ENCODE data around the gene CCDC160. TPM values are rescaled to one million over a fixed set of nuclear protein-coding genes. Genes with fewer than 3 reads are reported as not detected.
"Not testable (repeated sequence)": the region's sequence is repeated elsewhere in the genome, so short reads cannot be mapped to it uniquely, and the experiment has no call there.

The CCDC160 gene
- not detected in 2 replicates for total RNA-seq (2014; rRNA removed; shearing (Covaris generic))
- polyA plus RNA-seq (2014; cell fraction: nucleus; rRNA removed): not detected in 2 replicates

DNA sequence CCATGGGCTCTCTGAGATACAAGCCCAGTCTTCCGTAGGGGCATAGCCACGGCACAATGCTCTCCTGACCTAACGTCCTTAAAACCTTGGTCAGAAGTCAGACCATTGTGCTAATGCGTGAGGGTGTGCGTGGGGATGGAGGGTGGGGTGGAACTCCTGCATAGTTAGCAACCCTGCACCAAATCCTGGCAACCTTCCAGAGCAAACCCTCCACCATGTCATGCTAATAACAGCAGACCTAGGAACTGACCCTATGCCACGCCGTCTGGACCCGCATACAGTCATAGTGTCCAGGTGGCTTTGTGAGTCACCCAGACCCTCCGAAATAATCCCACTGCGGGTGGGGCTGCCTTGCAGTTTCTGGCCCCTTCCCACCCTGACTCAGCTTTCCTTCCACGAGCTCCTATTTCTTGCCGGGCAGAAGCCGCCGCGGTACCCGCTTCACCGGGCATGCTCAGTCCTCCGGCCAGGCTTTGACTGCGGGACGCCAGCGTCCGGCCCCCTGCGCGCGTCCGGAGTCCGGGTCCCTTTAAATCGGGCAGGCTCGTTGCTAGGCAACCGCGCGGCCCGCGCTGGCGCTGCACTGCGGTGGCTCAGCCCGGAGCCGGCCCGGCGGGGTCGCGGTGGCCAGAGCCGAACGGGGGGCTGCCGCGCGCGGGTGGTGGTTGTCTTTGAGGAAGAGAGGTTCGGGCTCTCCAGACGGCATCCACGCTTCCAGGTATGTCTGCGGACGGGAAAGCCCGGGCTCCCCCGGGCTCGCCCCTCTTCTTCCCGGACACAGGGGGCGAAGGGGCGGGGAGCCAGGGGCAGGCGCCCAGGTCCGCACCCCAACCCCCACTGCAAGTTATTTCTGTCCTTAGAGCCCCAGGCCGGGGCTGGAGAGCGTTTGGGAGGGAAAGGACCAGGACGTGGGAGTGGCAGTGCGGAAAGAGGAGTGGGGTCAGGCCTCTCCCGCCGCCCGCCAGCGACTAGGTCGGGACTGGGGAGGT, at the start of gene CCDC160:
Gene CCDC160 (plus strand): TSS at position 557 of the 989 bp plus-strand sequence. CDS start 7,619 bp downstream, outside the sequence.
- DNase-seq (ENCODE audit: extremely low read depth, low read depth): peak; percentile 16

DNA sequence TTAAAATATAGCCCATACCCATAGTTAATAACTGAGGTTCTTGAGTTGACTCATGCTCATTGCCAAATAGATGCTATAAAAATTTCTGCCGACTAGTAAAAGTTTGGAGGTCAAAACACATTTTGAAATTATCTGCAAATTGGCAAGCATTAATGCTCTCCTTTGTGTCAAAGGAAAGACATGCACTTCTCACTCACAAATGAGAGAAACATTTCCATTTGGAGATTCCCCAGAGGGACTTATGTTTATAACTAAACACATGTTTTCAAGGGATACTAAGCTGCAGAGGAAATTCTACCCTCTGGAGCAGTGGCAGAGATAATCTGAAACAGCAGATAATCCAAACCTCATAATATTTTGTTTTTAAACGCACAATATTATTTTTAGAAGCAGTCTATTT, 45.7 kb upstream of the CCDC160 start:
- no peak for DNase-seq (ENCODE audit: extremely low read depth, low read depth)

DNA sequence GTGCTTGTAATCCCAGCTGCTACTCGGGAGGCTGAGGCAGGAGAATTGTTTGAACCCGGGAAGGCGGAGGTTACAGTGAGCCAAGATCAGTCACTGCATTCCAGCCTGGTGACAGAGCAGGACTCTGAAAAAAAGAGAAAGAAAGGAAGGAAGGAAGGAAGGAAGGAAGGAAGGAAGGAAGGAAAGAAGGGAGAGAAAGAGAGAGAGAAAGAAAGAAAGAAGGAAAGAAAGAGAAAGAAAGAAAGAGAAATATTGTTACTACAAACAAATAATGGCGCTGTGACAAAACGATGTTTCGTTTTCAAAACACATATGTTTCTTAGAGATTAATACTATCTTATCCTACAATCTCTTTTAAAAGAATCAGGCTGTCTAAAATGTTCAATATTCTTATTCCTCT, 42.1 kb upstream of the CCDC160 start:
- no peak for DNase-seq (ENCODE audit: extremely low read depth, low read depth)

DNA sequence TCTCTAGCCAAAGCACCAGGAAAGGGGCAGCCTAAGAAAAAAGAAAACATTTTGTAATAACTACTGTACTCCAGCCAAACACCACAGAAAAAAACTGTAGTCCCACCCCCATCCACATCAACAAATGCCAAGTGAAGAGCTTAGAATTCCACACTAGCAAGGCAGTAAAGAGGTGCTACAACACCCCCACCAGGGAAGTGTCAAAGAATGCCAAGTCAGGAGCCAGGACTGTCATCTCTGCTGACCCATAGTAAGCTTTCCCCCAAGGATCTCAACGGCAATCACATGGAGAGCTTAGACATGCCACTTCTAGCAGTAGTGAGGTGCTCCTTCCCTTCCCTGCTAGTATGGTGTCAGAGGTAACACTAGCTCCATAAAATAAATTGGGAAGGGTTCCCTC, 34.4 kb upstream of the CCDC160 start:
- no peak for DNase-seq (ENCODE audit: extremely low read depth, low read depth)

DNA sequence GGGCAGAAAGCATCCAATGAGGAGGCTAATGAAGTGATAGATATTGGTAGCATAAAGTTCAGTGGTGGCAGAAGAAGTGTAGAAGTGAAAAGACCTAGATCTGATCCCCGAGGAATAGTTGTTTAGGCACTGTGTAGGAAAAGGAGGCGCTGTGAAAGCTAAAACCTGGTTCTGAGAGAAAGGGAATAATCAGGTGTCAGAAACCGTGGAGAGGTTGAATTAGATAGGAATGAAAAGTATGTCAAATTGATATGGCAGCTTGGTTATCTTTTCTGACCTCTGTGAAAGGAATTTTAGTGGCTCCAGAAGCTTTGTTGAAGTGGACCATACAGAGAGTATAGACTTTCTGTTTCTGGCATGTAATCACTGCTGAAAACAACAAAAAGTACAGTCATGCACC, 30.8 kb upstream of the CCDC160 start:
- DNase-seq (ENCODE audit: extremely low read depth, low read depth): no peak

DNA sequence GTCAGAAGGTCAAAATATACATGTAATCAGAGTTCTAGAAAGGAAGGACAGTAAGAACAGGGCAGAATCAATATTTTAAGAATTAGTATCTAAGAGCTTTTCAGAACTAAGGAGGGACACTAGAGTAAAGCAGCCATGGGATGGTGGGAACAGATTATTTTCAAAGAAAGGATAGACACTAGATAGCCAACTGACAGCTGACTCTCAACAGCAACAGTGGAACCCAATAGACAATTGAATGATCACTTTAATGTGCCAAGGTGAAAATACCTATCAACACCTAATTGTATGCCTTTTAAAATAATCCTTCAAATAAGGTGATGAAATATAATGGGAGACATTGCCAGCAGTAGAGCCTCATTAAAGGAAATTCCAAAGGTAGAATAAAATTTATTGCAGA, 26.5 kb upstream of the CCDC160 start:
- no peak for DNase-seq (ENCODE audit: extremely low read depth, low read depth)

DNA sequence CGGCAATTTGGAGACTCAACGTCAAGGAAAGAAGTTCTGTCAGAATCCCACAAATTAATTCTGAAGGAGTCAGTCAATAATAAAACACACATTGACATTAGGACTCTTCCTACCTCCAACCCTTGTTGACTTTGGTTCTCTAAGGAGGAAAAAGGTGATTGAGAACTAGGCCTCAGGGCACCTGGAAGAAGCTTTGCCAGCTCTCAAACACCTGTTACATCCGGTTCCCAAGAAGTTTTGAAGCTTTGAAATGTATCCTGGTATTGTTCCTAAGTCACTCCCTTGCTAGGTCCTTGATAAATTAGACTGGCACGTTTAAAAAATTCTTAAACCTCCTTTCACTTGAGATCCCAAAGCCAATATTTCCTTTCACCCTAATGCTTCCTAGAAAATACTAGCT, 1.7 kb upstream of the CCDC160 start:
- DNase-seq (ENCODE audit: extremely low read depth, low read depth): no peak

DNA sequence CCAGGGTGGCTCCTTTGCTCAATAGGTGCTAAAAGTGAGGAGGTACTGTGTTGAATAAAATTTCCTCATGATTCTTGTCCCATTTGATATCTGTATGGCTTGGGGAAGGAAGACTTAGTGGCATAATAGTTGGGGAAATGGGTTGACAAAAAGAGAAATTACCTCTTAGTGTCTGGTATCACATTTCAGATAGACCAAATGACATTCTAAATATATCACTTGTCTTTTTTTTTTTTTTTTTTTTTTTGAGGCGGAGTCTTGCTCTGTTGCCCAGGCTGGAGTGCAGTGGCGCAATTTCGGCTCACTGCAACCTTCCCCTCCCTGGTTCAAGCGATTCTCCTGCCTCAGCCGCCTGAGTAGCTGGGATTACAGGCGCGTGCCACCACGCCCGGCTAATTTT, 1.2 kb downstream of the CCDC160 start:
- DNase-seq (ENCODE audit: extremely low read depth, low read depth): not testable (repeated sequence)

DNA sequence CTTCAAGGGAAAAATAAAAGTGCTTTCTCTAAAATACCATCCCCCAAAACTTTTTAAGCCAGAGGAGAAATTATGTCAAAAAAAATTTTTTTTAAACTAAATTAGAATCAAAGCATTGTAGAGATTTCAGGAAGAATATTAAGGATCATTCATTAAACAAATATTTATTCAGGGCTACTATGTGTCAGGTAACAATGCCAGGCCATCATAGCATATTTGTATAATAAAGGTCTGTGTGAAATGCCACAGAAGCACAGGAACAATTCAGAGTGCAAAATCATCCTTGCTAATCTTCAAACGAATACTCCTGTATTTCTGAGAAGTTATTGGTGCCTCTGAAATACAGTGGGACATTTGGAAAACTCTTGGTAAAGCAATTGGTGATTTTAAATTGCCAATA, 2.0 kb downstream of the CCDC160 start:
- DNase-seq (ENCODE audit: extremely low read depth, low read depth): no peak

DNA sequence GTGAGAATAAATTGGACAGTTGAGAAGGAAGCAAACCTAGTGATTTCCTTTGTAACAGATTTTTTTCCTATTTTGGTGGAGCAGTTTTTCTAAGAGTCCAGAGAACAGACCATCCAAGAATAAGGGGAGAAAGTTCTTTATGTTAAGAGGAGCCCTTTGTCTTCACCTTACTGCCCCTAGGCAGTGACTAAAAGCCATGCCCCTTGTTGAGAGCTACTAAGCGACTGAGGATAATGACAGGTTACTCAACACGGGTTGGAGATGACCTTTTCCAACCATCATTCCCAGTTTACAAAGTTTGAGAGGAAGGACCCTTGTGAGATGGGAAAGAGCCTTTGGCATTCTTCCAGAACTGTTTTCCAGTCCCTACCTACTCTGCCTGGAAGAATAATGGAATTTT, 3.2 kb downstream of the CCDC160 start:
- no peak for DNase-seq (ENCODE audit: extremely low read depth, low read depth)

DNA sequence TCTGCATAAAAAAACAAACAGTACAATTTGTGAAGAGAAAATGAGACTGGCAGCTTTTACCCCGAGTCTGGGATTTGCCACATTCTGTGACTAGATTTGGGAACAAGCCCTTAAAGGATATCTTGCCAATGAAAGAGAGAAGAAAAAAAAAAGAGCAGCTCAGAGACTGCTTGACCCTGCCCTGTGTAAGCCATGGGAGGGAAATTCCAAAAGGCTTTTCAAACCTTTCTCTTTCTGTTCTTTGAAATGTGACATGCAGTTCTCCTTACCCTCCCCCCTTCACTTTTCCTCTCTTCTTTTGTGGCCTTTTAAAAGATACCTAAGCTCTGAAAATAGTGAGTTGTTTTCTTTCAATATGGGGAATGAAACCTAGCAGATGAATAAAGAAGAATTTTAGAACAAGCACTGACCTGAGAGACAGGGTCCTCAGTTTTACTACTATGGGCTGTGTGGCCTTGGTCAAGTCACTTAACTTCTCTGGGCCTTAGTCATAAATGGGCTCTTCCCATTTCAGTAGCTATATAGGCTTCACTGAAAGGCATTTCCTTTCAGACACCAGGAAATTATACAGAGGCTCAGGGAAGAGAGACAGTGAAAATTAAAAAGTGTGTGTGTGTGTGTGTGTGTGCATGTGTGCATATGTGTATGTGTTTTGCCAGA, 5.1 kb downstream of the CCDC160 start:
- DNase-seq (ENCODE audit: extremely low read depth, low read depth): no peak

DNA sequence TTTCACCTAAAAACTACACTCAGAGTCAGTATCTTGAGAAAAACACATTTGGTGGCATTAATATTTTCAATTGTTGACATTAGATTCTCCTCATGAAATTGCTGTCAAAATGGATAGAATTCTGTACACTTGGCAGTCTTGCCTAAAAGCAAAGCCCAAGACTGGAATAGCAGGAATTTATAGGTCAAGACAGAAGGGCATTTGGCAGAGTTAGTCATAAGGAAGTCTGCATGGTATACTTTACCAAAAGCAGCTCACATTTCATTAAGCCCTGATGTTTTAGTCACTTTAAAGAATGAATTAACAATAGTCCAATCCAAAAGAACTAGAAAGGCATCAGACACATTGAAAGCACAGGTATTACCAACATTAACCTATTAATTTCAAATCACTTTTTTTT, 7.1 kb downstream of the CCDC160 start:
- DNase-seq (ENCODE audit: extremely low read depth, low read depth): no peak

DNA sequence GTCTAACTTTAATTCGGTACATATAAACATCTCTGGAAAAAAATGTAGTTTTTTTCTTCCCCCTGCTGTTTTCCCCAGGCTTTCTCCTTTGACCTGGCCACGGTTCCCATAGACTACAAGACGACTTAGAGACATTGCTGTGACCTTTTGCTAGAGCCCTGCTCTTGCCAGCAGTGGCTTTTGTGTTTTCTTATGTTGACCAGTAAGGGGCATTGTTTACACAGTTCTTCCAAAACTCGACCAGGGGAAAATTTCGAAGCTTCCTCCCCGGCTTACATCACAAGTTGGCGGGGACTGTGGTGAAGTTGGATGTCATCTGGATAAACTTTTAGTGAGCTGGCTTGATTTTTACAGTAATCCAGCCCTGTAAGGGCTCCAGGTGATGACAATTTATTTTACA, 9.3 kb downstream of the CCDC160 start:
- DNase-seq (ENCODE audit: extremely low read depth, low read depth): no peak

DNA sequence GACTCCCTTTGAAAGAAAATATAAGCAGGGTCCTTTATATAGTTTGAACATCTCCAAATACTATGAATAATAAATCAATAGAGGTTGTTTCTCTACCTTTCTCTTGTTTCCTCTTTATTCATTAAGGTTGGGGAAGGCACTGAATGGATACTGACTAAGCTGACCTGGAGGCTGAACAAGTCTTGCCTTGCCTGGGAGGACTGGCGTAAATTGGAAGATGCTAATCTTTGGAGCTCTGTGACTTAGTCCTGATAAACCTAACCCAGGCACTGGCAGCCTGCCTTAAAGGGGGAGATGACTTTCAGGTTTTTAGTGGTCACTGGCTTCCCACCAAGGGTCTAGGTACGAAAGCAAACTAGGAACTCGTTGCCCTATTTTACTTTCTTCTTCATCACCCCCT, 10.5 kb downstream of the CCDC160 start:
- no peak for DNase-seq (ENCODE audit: extremely low read depth, low read depth)

DNA sequence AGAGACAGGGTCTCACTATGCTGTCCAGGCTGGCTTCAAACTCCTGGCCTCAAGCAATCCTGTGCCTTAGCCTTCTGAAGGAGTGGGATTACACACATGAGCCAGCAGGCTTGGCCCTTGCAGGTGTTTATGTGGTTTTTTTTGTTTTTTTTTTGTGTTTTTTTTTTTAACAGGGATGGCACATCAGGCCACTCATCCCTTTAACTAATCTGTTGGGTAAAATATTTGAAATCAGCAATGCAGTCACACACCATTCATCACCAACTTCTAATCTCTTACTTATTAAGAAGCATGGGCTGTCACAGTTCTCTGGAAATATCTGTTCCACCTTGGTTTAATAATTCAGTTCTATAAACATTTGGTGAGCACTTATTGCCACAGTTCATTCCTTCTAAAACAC, 12.3 kb downstream of the CCDC160 start:
- no peak for DNase-seq (ENCODE audit: extremely low read depth, low read depth)

DNA sequence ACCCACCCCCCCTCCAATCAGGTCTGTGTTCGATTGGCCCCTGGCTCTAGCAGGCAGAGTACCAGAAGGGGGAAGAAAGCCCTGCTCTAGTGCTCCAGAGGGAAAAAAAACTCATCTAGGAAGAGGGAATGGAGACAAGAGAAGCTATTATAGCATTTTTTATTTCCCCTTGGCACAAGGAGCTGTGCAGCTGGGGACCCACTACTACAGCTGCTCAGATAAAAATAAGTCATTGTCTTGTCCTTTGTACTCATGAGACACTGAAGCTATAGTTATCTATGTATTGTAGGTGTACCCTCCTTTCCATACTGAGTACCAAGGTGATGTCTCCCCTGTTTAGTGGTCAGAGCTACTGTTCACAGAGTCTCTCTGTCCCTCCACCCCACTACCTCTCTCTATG, 14.3 kb downstream of the CCDC160 start:
- no peak for DNase-seq (ENCODE audit: extremely low read depth, low read depth)

DNA sequence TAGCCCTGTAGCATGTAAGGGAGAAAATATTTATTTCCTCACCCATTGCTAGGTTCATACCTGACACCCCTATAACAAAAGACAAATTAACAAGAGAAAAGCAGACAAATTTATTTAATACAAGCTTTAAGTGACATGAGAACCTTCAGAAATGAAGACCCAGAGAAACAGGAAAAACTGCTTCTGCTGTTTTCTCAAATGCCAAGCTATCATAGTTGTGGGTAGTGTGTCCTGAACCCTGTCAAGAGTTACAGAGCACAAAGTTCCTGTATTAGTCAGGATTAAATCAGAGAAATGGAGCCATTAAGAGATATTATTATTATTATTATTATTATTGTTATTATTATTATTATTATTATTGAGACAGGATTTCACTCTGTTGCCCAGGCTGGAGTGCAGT, 17.5 kb downstream of the CCDC160 start:
- DNase-seq (ENCODE audit: extremely low read depth, low read depth): no peak

DNA sequence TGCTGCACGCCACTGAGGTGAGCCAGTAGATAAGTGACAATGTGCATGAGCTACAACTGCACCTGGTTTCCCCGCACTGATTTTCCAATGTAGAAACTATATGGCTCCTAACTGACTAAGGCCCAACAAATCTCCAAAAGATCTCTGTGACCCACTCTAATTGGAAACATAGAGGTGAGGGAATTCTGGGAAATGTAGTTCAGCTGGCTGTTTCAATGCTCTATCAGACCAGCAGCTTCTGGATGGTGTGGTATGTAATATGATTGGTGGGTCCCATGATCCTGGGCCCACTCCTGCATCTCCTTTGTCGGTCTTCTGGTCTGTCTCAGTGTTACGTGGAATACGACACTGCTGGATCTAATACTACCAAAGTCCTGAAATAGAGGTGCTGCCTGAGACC, 18.6 kb downstream of the CCDC160 start:
- DNase-seq (ENCODE audit: extremely low read depth, low read depth): no peak

DNA sequence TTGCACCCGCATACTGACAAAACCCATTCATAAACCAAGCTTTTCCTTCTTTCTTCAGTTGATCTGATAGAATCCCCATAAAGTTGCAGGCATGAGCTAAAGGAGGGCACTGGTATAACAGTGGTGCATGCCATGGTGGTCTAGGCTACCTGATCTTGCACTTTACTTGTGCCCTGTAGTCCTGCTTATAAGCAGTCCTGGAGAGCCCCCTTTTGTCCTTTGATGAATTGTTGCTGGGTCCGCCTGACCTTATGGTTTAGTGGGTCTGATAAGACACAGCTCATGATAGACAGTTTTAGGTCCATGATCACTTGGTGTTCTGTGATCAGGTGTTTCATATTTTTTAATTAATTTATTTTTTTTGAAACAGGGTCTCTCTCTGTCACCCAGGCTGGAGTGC, 19.7 kb downstream of the CCDC160 start:
- no peak for DNase-seq (ENCODE audit: extremely low read depth, low read depth)

DNA sequence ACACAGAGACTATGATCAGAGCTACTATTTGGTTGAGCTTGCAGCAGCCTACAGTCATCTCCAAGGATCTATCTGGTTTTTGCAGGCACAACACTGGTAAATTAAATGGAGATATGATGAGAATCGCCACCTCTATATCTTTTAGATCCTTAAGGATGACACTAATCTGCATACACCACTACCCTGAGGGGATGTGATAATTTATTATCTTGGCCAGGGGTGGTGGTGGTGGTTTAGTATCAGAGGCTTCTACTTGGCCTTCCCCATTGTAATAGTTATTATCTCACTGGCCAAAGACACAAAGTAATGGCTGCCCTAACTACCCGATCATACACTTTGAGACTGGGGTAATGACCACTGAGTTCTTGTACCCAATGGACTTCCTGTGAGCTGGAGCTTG, 21.2 kb downstream of the CCDC160 start:
- no peak for DNase-seq (ENCODE audit: extremely low read depth, low read depth)

DNA sequence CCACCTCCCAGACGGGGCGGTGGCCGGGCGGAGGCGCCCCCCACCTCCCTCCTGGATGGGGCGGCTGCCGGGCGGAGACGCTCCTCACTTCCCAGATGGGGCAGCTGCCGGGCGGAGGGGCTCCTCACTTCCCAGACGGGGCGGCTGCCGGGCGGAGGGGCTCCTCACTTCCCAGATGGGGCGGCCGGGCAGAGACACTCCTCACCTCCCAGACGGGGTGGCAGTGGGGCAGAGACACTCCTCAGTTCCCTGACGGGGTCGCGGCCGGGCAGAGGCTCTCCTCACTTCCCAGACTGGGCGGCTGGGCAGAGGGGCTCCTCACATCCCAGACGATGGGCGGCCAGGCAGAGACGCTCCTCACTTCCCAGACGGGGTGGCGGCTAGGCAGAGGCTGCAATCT, 49.0 kb downstream of the CCDC160 start:
- DNase-seq (ENCODE audit: extremely low read depth, low read depth): not testable (repeated sequence)

DNA sequence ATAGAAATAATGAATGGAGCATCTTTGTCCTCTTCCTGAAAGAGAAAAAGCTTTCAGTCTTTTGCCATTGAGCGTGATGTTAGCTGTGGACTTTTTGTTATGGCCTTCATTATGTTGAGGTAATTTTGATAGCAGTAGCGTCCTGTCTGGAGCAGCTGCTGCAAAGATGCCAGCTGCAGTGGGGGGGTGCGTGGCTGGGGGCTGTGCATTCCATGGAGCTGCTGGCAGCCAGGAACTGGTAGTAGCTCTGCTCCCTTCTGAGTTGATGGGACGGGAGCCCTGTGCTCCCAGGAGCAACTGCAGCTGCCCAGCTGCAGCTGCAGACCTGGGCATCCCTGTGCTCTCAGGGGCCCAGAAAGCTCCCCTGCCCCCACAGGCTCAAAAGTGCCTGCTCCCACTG, 50.4 kb downstream of the CCDC160 start:
- no peak for DNase-seq (ENCODE audit: extremely low read depth, low read depth)

Data from NCI-H460 (cell line).